Hematopoietic multipotent progenitor cell treated with erythropoietin and hydrocortisone succinate and interleukin-3 and kit ligand, for 4 days (in vitro differentiated cells): ENCODE measurements around the gene ADAMTS4.
A peak's percentile ranks its signal among the peaks of the same experiment; 100 is the strongest.

Experiments
- DNase-seq: peaks from one replicate; pipeline ENCODE4 v3.0.0-alpha.2; 2015

The ADAMTS4 gene

GRCh38 chr1:161171191-161171590 lies 27.7 kb downstream of the ADAMTS4 start:
- no peak for DNase-seq

GRCh38 chr1:161168906-161169305 lies 29.9 kb downstream of the ADAMTS4 start:
- DNase-seq: no peak

DNA sequence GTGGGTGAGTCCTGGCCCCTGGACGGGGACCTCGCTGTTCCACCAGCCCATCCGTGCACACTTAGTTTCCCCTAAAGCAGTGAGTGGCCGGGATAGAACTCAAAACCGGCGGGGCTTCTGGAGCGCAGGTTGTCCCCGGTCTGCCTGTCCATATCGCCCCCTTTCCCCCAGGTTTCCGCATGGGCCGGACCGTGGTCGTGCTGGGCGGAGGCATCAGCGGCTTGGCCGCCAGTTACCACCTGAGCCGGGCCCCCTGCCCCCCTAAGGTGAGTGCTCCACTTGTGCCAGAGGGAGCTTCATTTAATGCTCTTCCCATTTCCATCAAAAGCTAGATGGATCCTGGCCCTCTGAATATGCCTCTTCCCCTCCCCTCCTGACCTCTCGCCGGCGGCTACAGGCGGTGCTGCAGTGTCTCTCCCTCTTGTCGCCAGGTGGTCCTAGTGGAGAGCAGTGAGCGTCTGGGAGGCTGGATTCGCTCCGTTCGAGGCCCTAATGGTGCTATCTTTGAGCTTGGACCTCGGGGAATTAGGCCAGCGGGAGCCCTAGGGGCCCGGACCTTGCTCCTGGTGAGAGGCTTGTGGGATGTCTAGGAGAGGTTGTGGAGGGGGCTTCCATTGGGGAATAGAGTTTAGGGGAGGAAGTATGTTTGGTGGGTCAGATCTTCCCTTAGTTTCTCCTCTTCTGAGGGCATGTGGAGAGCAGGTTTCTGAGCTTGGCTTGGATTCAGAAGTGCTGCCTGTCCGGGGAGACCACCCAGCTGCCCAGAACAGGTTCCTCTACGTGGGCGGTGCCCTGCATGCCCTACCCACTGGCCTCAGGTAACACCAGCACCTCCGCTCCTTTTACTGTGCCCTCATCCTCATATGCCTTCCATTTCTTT lies 31.9 kb downstream of the ADAMTS4 start:
- DNase-seq: peak; percentile 71

GRCh38 chr1:161165742-161166668 lies 32.8 kb downstream of the ADAMTS4 start, which contains the start of gene PPOX:
Gene PPOX, plus strand, starts transcription at chr1:161166426. Its CDS starts 422 bp downstream, at chr1:161166848.
- peak; percentile 100 for DNase-seq

DNA sequence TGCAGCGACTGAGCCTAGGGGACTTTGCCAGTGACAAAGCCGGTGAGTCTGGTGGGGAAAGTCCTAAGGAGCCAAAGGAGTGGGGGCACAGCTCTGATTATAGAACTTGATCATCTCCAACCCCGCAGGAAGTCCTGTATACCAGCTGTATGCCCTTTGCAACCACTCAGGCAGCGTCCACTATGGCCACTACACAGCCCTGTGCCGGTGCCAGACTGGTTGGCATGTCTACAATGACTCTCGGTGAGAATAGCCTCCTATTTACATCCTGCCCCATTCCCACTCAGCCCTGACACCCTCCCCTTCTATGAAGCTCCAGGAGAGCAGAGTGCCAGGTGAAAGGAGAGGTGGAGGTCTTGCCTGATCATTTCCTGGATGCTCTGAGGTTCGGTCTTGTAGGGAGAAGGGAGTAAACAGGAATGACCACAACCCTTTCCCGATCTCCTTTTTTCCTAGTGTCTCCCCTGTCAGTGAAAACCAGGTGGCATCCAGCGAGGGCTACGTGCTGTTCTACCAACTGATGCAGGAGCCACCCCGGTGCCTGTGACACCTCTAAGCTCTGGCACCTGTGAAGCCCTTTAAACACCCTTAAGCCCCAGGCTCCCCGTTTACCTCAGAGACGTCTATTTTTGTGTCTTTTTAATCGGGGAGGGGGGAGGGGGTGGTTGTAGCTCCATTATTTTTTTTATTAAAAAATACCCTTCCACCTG lies 33.8 kb downstream of the ADAMTS4 start:
- DNase-seq: no peak

DNA sequence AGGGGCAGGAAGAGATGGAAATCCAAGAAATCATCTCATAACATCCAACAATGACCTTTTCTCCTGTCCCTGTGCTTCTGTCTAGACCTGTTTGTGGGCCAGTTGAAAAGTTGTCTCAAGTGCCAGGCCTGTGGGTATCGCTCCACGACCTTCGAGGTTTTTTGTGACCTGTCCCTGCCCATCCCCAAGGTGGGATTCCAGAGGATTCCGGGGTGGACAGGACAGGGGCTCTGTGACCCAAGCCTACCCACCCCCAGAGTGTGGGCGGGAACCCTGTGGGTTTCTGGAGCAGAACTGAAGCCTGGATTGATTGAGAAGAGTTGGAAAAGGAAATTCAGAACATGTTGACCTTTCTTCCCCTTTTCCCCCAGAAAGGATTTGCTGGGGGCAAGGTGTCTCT lies 35.1 kb downstream of the ADAMTS4 start:
- no peak for DNase-seq

DNA sequence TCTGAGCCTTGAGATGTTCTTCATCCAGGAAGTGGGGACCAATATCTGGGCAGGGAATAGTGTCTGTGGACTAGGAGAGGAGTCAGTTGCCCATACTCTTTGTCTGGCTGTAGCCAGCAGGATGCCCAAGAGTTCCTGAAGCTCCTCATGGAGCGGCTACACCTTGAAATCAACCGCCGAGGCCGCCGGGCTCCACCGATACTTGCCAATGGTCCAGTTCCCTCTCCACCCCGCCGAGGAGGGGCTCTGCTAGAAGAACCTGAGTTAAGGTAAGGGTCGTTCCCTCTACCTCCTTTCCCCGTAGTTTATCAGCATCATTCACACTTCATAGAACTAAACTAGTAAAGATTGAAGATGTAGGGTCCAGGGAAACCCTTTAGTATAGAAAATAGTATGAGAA lies 36.0 kb downstream of the ADAMTS4 start:
- no peak for DNase-seq

DNA sequence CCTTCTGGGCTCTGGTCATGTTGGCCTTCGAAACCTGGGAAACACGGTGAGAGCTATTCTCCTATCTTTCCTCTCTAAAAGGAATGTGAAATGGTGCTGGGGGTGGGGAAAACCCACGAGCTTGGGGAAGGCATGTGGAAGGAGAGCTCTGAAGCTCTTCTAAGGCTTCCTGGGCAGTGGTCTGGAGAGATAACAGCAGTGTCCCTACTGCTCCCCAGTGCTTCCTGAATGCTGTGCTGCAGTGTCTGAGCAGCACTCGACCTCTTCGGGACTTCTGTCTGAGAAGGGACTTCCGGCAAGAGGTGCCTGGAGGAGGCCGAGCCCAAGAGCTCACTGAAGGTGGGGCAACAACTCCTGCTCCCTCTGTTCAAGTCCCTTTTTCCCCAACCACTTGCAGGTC lies 36.8 kb downstream of the ADAMTS4 start:
- no peak for DNase-seq

DNA sequence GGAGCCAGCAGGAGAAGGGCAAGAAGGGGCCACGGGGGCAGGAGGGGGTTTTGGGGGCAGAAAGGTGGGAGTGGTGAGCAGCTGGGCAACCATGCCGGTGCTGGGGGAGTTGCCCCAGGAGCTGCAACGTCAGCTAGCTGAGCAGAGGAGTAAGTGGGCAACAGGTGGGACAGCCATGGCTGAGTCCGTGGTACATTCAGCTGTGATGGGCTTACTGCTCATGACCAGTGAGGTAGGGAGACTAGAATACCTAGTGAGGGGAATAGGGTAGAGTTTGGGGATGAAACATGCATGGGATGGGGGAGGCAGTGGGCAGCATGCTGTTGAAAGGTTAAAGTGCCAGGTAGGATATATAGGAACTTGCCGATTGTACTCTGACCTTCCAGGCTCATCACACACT lies 37.2 kb downstream of the ADAMTS4 start:
- no peak for DNase-seq

DNA sequence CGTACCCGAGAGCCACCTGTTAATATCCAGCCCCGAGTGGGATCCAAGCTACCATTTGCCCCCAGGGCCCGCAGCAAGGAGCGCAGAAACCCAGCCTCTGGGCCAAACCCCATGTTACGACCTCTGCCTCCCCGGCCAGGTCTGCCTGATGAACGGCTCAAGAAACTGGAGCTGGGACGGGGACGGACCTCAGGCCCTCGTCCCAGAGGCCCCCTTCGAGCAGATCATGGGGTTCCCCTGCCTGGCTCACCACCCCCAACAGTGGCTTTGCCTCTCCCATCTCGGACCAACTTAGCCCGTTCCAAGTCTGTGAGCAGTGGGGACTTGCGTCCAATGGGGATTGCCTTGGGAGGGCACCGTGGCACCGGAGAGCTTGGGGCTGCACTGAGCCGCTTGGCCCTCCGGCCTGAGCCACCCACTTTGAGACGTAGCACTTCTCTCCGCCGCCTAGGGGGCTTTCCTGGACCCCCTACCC lies 38.1 kb downstream of the ADAMTS4 start:
- no peak for DNase-seq

DNA sequence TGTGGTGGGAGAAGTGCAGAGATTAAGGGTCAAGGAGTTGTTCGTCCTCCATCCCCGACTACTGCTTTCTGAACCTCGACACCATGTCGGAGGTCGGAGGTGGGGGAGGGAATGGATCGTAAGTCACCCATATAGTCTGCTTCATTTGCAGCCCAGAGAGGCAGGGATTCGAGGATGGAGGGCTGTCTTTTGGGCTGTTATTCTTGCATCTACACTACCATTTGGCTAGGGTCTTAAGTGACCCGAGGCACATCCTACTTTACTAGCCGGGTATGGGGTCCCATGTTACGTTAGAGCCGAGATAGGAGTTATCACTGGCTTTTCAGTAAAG lies 39.0 kb downstream of the ADAMTS4 start:
- DNase-seq: no peak

DNA sequence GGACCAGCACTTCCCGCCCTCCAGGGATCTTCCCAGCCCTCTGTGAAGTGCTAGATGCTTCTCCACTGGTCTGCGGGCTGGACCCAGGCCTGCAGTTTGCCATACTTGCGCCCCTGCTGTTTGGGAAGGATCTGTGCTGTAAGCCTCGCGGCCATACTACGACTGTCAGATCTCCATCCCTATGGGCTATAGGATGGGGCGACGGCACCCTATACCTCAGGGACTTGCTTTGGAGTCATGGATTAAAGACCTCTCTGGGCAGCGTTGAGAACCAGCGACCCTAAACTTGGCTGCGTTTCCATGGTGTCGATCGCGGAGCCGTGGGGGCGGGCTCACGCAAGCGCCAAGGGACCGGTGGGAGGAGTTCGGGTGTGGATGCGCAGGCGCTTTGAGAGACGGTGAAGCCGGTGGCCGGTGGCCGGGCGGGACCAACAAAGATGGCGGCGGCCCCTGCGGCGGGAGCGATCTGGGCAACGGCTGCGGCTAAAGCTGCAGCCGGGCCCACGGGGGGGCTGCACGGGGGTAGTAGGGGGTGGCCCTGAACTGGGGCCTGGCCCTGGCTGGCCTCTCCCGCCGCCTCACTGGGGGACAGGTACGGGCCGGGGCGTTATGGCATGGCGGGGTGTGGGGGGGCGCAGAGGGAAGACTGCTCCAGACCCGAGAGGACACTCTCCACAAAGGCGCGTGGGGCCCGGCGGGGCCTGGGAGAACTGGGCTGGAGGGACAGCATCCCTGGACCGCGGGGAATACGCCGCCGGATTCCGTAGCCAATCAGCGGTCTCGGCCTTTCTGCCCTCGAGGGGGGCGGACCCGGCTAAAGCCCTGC lies 39.6 kb downstream of the ADAMTS4 start, which contains the start of gene USP21:
Gene USP21, plus strand, starts transcription at position 414 of the 826 bp plus-strand sequence. CDS start 1,141 bp downstream, outside the sequence.
- DNase-seq: peak; percentile 97

- peak; percentile 76 for DNase-seq
Measured at GRCh38 chr1:161158316-161159010, 40.4 kb downstream of the ADAMTS4 start.

GRCh38 chr1:161157867-161158266 lies 41.0 kb downstream of the ADAMTS4 start:
- DNase-seq: no peak

DNA sequence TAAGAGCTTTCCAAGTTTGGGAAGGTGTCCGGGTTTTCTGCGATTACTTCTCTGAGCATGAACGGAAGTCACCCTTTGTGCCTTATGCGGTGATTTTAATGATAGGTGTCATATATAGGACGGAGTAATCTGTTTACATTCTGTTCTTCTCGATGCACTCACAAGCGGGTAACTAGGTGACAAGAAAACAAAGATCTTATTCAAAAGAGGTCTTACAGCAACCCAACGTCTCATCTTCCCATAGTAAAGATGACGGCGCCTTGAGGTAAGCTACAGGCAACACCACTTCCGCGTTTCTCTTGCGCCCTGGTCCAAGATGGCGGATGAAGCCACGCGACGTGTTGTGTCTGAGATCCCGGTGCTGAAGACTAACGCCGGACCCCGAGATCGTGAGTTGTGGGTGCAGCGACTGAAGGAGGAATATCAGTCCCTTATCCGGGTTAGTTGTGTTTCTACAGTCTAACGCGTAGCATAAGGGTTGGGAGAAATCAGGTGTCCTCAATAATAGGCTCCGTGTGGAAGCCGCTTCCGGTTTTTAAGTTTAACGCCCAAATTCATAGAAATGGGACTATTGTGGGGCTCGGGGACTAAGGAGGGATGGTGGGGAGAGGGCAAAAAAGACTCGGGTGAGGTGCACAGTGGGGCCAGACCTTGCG lies 45.0 kb downstream of the ADAMTS4 start, which contains the start of gene UFC1:
Gene UFC1, plus strand, starts transcription at position 297 of the 656 bp plus-strand sequence. Its CDS starts 20 bp downstream, at position 317.
- DNase-seq: peak; percentile 96

- peak; percentile 30 for DNase-seq
Measured at GRCh38 chr1:161153176-161153575, 45.7 kb downstream of the ADAMTS4 start.

GRCh38 chr1:161145832-161146231 lies 53.0 kb downstream of the ADAMTS4 start:
- DNase-seq: no peak

GRCh38 chr1:161140755-161141400 lies 58.0 kb downstream of the ADAMTS4 start:
- DNase-seq: no peak

DNA sequence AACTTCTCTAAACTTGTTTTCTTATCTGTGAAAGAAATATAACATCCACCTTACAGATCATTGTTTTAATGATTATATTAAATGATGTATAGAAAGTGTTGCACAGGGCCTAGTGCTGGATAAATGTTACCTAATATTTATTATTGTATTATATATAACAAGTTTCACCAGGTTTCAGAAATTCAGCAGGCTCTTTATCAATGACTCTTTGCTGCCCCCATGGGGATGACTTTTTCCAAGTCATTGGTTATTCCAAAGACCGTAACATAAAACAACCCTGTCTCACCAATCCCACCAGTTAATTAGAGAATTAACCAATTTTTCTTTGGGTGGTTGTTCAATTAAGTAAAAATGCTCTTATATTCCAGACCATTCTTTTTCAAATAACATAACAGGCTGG lies 59.1 kb downstream of the ADAMTS4 start:
- DNase-seq: peak; percentile 81

GRCh38 chr1:161138431-161138830 lies 60.4 kb downstream of the ADAMTS4 start:
- no peak for DNase-seq
